M059J (cell line): Measurements from ENCODE around the gene CFAP68. TPM values are rescaled to one million over a fixed set of nuclear protein-coding genes. Genes with fewer than 3 reads are reported as not detected.
"Not testable (repeated sequence)": the region's sequence is repeated elsewhere in the genome, so short reads cannot be mapped to it uniquely, and the experiment has no call there.

ENCODE experiments used
- DNase-seq: peaks from one replicate; pipeline ENCODE4 v3.0.0-alpha.2; 2012; ENCODE audit warnings: low read depth
- total RNA-seq: library from RNA; depleted of rRNA; stranded (reverse); fragments of >200 nt; shearing (Covaris generic); gene quantifications from 2 replicates; pipeline ENCODE4 v1.2.3, GENCODE V29; 2014; rRNA removed

Gene CFAP68
- total RNA-seq, 1 experiment from 2014 or later: 28.3 TPM

- no peak for DNase-seq
Observed at GRCh38 chr11:111917788-111918187, 38.4 kb downstream of the CFAP68 start.

- DNase-seq: no peak
Observed at GRCh38 chr11:111918390-111919256, 39.3 kb downstream of the CFAP68 start, which contains the start of gene C11orf52. TSS of gene C11orf52 (plus strand) at chr11:111918913. CDS start at chr11:111918973, 60 bp downstream.

- no peak for DNase-seq
Observed at GRCh38 chr11:111920908-111921307, 41.6 kb downstream of the CFAP68 start.

GRCh38 chr11:111921541-111922230, 42.3 kb downstream of the CFAP68 start:
- DNase-seq: no peak

- DNase-seq: peak; percentile 69
Observed at GRCh38 chr11:111922803-111923202, 43.5 kb downstream of the CFAP68 start.

- peak; percentile 48 for DNase-seq
Observed at GRCh38 chr11:111923351-111923788, 44.0 kb downstream of the CFAP68 start.

- peak; percentile 20 for DNase-seq
Observed at GRCh38 chr11:111923951-111924350, 44.6 kb downstream of the CFAP68 start.

- DNase-seq: no peak
Observed at GRCh38 chr11:111925953-111926352, 46.6 kb downstream of the CFAP68 start.

- DNase-seq: peak; percentile 94
Observed at GRCh38 chr11:111926505-111927391, 47.4 kb downstream of the CFAP68 start.

- DNase-seq: no peak
Observed at GRCh38 chr11:111930472-111930871, 51.1 kb downstream of the CFAP68 start.

- DNase-seq: no peak
Observed at GRCh38 chr11:111932611-111932950, 53.2 kb downstream of the CFAP68 start.

GRCh38 chr11:111933176-111933575, 53.8 kb downstream of the CFAP68 start:
- DNase-seq: not testable (repeated sequence)

GRCh38 chr11:111933872-111934271, 54.5 kb downstream of the CFAP68 start:
- DNase-seq: no peak

- DNase-seq: no peak
Observed at GRCh38 chr11:111934306-111934705, 55.0 kb downstream of the CFAP68 start.

Other genes starting within 250 kb of the CFAP68 start
- 46.0 and 46.3 TPM in 2 replicates for gene PPP2R1B, start 113.2 kb upstream of the CFAP68 start, total RNA-seq
- gene ALG9, start 8.0 kb upstream of the CFAP68 start, total RNA-seq: 39.7 and 40.3 TPM in 2 replicates
- 4.9 and 7.9 TPM in 2 replicates for gene FDXACB1, start 376 bp upstream of the CFAP68 start, total RNA-seq
- gene CRYAB, start 32.2 kb downstream of the CFAP68 start, total RNA-seq: 1.7 TPM in 1 of 2 replicates, not detected in the other
- not detected in 2 replicates for gene HSPB2, start 33.2 kb downstream of the CFAP68 start, total RNA-seq
- gene C11orf52, start 39.4 kb downstream of the CFAP68 start, total RNA-seq: not detected in 2 replicates
- gene DIXDC1, start 57.8 kb downstream of the CFAP68 start, total RNA-seq: 13.7 and 19.0 TPM in 2 replicates
- 32.0 and 45.7 TPM in 2 replicates for gene DLAT, start 145.9 kb downstream of the CFAP68 start, total RNA-seq
- 1.4 and 1.9 TPM in 2 replicates for gene PIH1D2, start 194.5 kb downstream of the CFAP68 start, total RNA-seq
- 26.1 and 29.8 TPM in 2 replicates for gene NKAPD1, start 194.8 kb downstream of the CFAP68 start, total RNA-seq
- 77.2 and 89.5 TPM in 2 replicates for gene TIMM8B, start 207.2 kb downstream of the CFAP68 start, total RNA-seq
- gene SDHD, start 207.3 kb downstream of the CFAP68 start, total RNA-seq: 205 and 225 TPM in 2 replicates